Osteoblast (primary cell): ENCODE results near the gene PLCL1. TPM values are rescaled to one million over a fixed set of nuclear protein-coding genes. Genes with fewer than 3 reads are reported as not detected.

Experiments
- DNase-seq: peaks from one replicate; pipeline ENCODE4 v3.0.0; 2011; ENCODE audit warnings: low spot score, mixed read lengths; ENCODE audit not compliant: insufficient read length; ENCODE audit errors: missing footprints
- H2AFZ ChIP-seq: 2 replicates; pipeline ENCODE4 v1.6.0; 2011; ENCODE audit warnings: mild to moderate bottlenecking, low read length
- H3K27ac ChIP-seq: 2 replicates; pipeline ENCODE4 v1.5.1; 2011; ENCODE audit warnings: mild to moderate bottlenecking, low read depth, low read length, moderate library complexity
- H3K27me3 ChIP-seq: 2 replicates; pipeline ENCODE4 v1.6.0; 2012; ENCODE audit warnings: mild to moderate bottlenecking, control low read depth, inconsistent platforms, low read length, moderate library complexity; ENCODE audit not compliant: insufficient read depth
- H3K36me3 ChIP-seq: 2 replicates; pipeline ENCODE4 v1.5.1; 2011; ENCODE audit warnings: mild to moderate bottlenecking, low read length, control low read depth, moderate library complexity; ENCODE audit not compliant: insufficient read depth
- H3K4me1 ChIP-seq: 2 replicates; pipeline ENCODE4 v1.5.1; 2011; ENCODE audit warnings: mild to moderate bottlenecking, low read length, control low read depth, moderate library complexity; ENCODE audit not compliant: insufficient read depth
- H3K4me2 ChIP-seq: 2 replicates; pipeline ENCODE4 v1.6.0; 2011; ENCODE audit warnings: mild to moderate bottlenecking, low read length; ENCODE audit not compliant: insufficient read depth
- H3K4me3 ChIP-seq: fragments of 200-600 bp; sonication (generic); 3 replicates; pipeline ENCODE4 v1.5.1; 2012; ENCODE audit warnings: mild to moderate bottlenecking, low read length, inconsistent platforms; ENCODE audit not compliant: insufficient read depth
- H3K79me2 ChIP-seq: 2 replicates; pipeline ENCODE4 v1.6.0; 2012; ENCODE audit warnings: mild to moderate bottlenecking, low read length, control low read depth, inconsistent platforms; ENCODE audit not compliant: insufficient read depth
- H3K9me3 ChIP-seq: 2 replicates; pipeline ENCODE4 v1.5.1; 2011; ENCODE audit warnings: low read depth, low read length, control low read depth
- H4K20me1 ChIP-seq: 2 replicates; pipeline ENCODE4 v1.6.0; 2012; ENCODE audit warnings: mild to moderate bottlenecking, low read length, control low read depth; ENCODE audit not compliant: insufficient read depth
- CTCF ChIP-seq: IDR thresholded peaks from 2 replicates; pipeline ENCODE4 v1.5.1; 2011; ENCODE audit warnings: mild to moderate bottlenecking, low read depth, low read length, moderate library complexity; ENCODE audit errors: extremely low read depth
- total RNA-seq: library from RNA; depleted of rRNA; stranded (reverse); fragments of >200 nt; gene quantifications from 2 replicates; pipeline ENCODE4 v1.2.3, GENCODE V29; 2012

Gene PLCL1
- total RNA-seq, 1 donor: 4.0 TPM

GRCh38 chr2:198055716-198056115 is 251.3 kb downstream of the PLCL1 start:
- Histone ChIP-seq H3K36me3 (no peaks in the 10 kb centered on the region), H3K79me2 (no peaks in the 10 kb centered on the region), H3K4me2 (no peak overlapping the region), H4K20me1 (no peaks in the 10 kb centered on the region), H3K4me3 (no peak overlapping the region), H2AFZ (no peak overlapping the region), H3K9me3 (no peaks in the 10 kb centered on the region), H3K27ac (no peak overlapping the region), H3K4me1 (no peaks in the 10 kb centered on the region), H3K27me3 (no peaks in the 10 kb centered on the region)
- no peak for TF ChIP-seq CTCF
- DNase-seq: no peak

GRCh38 chr2:198056836-198057235 is 252.4 kb downstream of the PLCL1 start:
- TF ChIP-seq CTCF: no peak
- no peak for DNase-seq
- H3K36me3 ChIP-seq: no peaks in the 10 kb centered on the region

GRCh38 chr2:198059800-198060199 is 255.4 kb downstream of the PLCL1 start:
- no peaks in the 10 kb centered on the region for H3K79me2 ChIP-seq
- H3K36me3 ChIP-seq: no peaks in the 10 kb centered on the region
- TF ChIP-seq CTCF: no peak

More at GRCh38 chr2:198056836-198057235, 252.4 kb downstream of the PLCL1 start:
- H4K20me1 ChIP-seq: no peaks in the 10 kb centered on the region
- no peak overlapping the region for H3K4me2 ChIP-seq
- no peaks in the 10 kb centered on the region for H3K4me1 ChIP-seq
- no peak overlapping the region for H3K27ac ChIP-seq
- H2AFZ ChIP-seq: no peak overlapping the region
- no peak overlapping the region for H3K4me3 ChIP-seq
- H3K27me3 ChIP-seq: no peaks in the 10 kb centered on the region
- no peaks in the 10 kb centered on the region for H3K79me2 ChIP-seq
- H3K9me3 ChIP-seq: no peaks in the 10 kb centered on the region

GRCh38 chr2:198060277-198060676 is 255.9 kb downstream of the PLCL1 start:
- Histone ChIP-seq H3K4me1 (no peaks in the 10 kb centered on the region), H3K4me2 (no peak overlapping the region), H3K4me3 (no peak overlapping the region), H3K36me3 (no peaks in the 10 kb centered on the region), H2AFZ (no peak overlapping the region), H3K9me3 (no peaks in the 10 kb centered on the region), H3K27me3 (no peaks in the 10 kb centered on the region), H4K20me1 (no peaks in the 10 kb centered on the region), H3K79me2 (no peaks in the 10 kb centered on the region), H3K27ac (no peak overlapping the region)
- no peak for DNase-seq
- TF ChIP-seq CTCF: no peak

More at GRCh38 chr2:198059800-198060199, 255.4 kb downstream of the PLCL1 start:
- Histone ChIP-seq H3K4me2 (no peak overlapping the region), H3K4me3 (no peak overlapping the region), H3K9me3 (no peaks in the 10 kb centered on the region), H4K20me1 (no peaks in the 10 kb centered on the region), H3K4me1 (no peaks in the 10 kb centered on the region), H3K27me3 (no peaks in the 10 kb centered on the region), H2AFZ (no peak overlapping the region), H3K27ac (no peak overlapping the region)
- no peak for DNase-seq
